ENCODE measurements around the gene KRTAP2-1. TPM values are rescaled to one million over a fixed set of nuclear protein-coding genes. Genes with fewer than 3 reads are reported as not detected.
"Not testable (repeated sequence)": the region's sequence is repeated elsewhere in the genome, so short reads cannot be mapped to it uniquely, and the experiment has no call there.

KRTAP2-1 gene
- not detected for polyA plus RNA-seq (ENCODE audit: insufficient read length in 3 of 3)

- DNase-seq (ENCODE audit: low read depth in 3 of 3, low spot score in 2 of 3): not testable (repeated sequence)
These were observed at the start of gene KRTAP2-1 for GRCh38 chr17:41046735-41047465. Gene KRTAP2-1 (minus strand): TSS chr17:41047316. CDS start chr17:41047267, 49 bp downstream.

- DNase-seq (ENCODE audit: low read depth in 3 of 3, low spot score in 2 of 3): no peak
These were observed 48.9 kb upstream of the KRTAP2-1 start for GRCh38 chr17:41096055-41096454.

- not testable (repeated sequence) for DNase-seq (ENCODE audit: low read depth in 3 of 3, low spot score in 2 of 3)
These were observed 41.7 kb upstream of the KRTAP2-1 start for GRCh38 chr17:41088760-41089352.

GRCh38 chr17:41084100-41084856, 37.2 kb upstream of the KRTAP2-1 start, which contains the start of gene KRTAP4-7:
Gene KRTAP4-7 (plus strand): TSS chr17:41084150. CDS start chr17:41084207, 57 bp downstream.
- DNase-seq (ENCODE audit: low read depth in 3 of 3, low spot score in 2 of 3): not testable (repeated sequence)

- DNase-seq (ENCODE audit: low read depth in 3 of 3, low spot score in 2 of 3): not testable (repeated sequence)
These were observed 36.3 kb upstream of the KRTAP2-1 start for GRCh38 chr17:41083427-41083826.

- no peak for DNase-seq (ENCODE audit: low read depth in 3 of 3, low spot score in 2 of 3)
These were observed 35.5 kb upstream of the KRTAP2-1 start for GRCh38 chr17:41082626-41083025.

- DNase-seq (ENCODE audit: low read depth in 3 of 3, low spot score in 2 of 3): no peak
These were observed 29.7 kb upstream of the KRTAP2-1 start for GRCh38 chr17:41076788-41077187.

- no peak for DNase-seq (ENCODE audit: low read depth in 3 of 3, low spot score in 2 of 3)
These were observed 26.6 kb upstream of the KRTAP2-1 start for GRCh38 chr17:41073676-41074075.

- no peak for DNase-seq (ENCODE audit: low read depth in 3 of 3, low spot score in 2 of 3)
These were observed 24.7 kb upstream of the KRTAP2-1 start for GRCh38 chr17:41071606-41072360.

- no peak for DNase-seq (ENCODE audit: low read depth in 3 of 3, low spot score in 2 of 3)
These were observed 21.9 kb upstream of the KRTAP2-1 start for GRCh38 chr17:41069031-41069430.

- no peak for DNase-seq (ENCODE audit: low read depth in 3 of 3, low spot score in 2 of 3)
These were observed 20.2 kb upstream of the KRTAP2-1 start for GRCh38 chr17:41067281-41067680.

GRCh38 chr17:41065829-41066624, 18.9 kb upstream of the KRTAP2-1 start, which contains the start of gene KRTAP2-4:
Gene KRTAP2-4 (minus strand): TSS chr17:41065879. CDS start chr17:41065845, 34 bp downstream.
- no peak for DNase-seq (ENCODE audit: low read depth in 3 of 3, low spot score in 2 of 3)

- not testable (repeated sequence) for DNase-seq (ENCODE audit: low read depth in 3 of 3, low spot score in 2 of 3)
These were observed 18.0 kb upstream of the KRTAP2-1 start for GRCh38 chr17:41065016-41065689.

- DNase-seq (ENCODE audit: low read depth in 3 of 3, low spot score in 2 of 3): no peak
These were observed 17.2 kb upstream of the KRTAP2-1 start for GRCh38 chr17:41064301-41064700.

GRCh38 chr17:41063449-41063848, 16.3 kb upstream of the KRTAP2-1 start:
- DNase-seq (ENCODE audit: low read depth in 3 of 3, low spot score in 2 of 3): no peak

GRCh38 chr17:41061964-41062363, 14.8 kb upstream of the KRTAP2-1 start:
- no peak for DNase-seq (ENCODE audit: low read depth in 3 of 3, low spot score in 2 of 3)

- no peak for DNase-seq (ENCODE audit: low read depth in 3 of 3, low spot score in 2 of 3)
These were observed 13.0 kb upstream of the KRTAP2-1 start, which contains the start of gene KRTAP2-3 for GRCh38 chr17:41060052-41060604. Gene KRTAP2-3 (minus strand): TSS chr17:41060114. CDS start chr17:41060050, 64 bp downstream.

GRCh38 chr17:41059276-41060051, 12.3 kb upstream of the KRTAP2-1 start:
- not testable (repeated sequence) for DNase-seq (ENCODE audit: low read depth in 3 of 3, low spot score in 2 of 3)
